Prostate gland (tissue), 2 donors: Measurements from ENCODE around the gene CPD.

Experiments
- POLR2A ChIP-seq: fragments of 450-650 bp; IDR thresholded peaks from one replicate; pipeline ENCODE4 v1.6.1; 2016; ENCODE audit warnings: antibody characterized with exemption, mild to moderate bottlenecking
- TF ChIP-seq, protein P1 (sequence below), 4 experiments: fragments of 200-600 bp in 2 of 4; fragments of 450-650 bp in 2 of 4; sonication (generic) in 2 of 4; IDR thresholded peaks; 1 replicate in 3 of 4; 2 replicates in 1 of 4; pipeline ENCODE4 v1.5.1; 2016 to 2019; ENCODE audit warnings: antibody characterized with exemption in 4 of 4, mild to moderate bottlenecking in 2 of 4, moderate library complexity in 2 of 4

DNA sequence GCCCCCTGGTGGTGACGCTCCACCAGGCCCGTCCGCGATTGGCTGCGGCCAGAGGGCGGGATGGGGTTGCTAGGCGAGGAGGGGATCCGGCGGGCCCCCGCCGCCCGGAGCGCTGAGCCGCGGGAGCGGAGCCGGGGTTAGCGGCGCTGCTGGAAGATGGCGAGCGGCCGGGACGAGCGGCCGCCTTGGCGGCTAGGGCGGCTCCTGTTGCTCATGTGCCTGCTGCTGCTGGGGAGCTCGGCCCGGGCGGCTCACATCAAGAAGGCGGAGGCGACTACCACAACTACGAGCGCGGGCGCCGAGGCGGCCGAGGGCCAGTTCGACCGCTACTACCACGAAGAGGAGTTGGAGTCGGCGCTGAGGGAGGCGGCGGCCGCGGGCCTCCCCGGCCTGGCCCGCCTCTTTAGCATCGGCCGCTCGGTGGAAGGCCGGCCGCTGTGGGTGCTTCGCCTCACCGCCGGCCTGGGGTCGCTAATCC, at the start of gene CPD:
- TF ChIP-seq, protein P1, sequence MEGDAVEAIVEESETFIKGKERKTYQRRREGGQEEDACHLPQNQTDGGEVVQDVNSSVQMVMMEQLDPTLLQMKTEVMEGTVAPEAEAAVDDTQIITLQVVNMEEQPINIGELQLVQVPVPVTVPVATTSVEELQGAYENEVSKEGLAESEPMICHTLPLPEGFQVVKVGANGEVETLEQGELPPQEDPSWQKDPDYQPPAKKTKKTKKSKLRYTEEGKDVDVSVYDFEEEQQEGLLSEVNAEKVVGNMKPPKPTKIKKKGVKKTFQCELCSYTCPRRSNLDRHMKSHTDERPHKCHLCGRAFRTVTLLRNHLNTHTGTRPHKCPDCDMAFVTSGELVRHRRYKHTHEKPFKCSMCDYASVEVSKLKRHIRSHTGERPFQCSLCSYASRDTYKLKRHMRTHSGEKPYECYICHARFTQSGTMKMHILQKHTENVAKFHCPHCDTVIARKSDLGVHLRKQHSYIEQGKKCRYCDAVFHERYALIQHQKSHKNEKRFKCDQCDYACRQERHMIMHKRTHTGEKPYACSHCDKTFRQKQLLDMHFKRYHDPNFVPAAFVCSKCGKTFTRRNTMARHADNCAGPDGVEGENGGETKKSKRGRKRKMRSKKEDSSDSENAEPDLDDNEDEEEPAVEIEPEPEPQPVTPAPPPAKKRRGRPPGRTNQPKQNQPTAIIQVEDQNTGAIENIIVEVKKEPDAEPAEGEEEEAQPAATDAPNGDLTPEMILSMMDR (IDR thresholded peaks at IDR 0.05) = peak in 3 of 4 experiments; percentile 37 to 60 (median 45)
- TF ChIP-seq POLR2A = peak; percentile 96
